Measurements from ENCODE around the gene PHF21A. TPM values are rescaled to one million over a fixed set of nuclear protein-coding genes. Genes with fewer than 3 reads are reported as not detected.

The PHF21A gene
- total and polyA plus RNA-seq, 4 donors = 12.0 to 84.0 (median 48.9) TPM

GRCh38 chr11:46106530-46107407 is 14.5 kb downstream of the PHF21A start:
- ATAC-seq (ENCODE audit: low FRiP score) (no peak), DNase-seq (no peak)
- Histone ChIP-seq H3K9me3 (ENCODE audit: control insufficient read depth, low read length) (no peaks in the 10 kb centered on the region), H3K4me1 (ENCODE audit: control insufficient read depth in 1 of 2, insufficient read depth in 2 of 2, low read length in 2 of 2) (peaks cover 2% of the 10 kb centered on the region in 2 donors), H3K27me3 (ENCODE audit: control insufficient read depth in 1 of 2, insufficient read depth in 2 of 2, low read length in 1 of 2) (no peaks in the 10 kb centered on the region), H3K4me3 (ENCODE audit: low read length in 2 of 2) (no peak overlapping the region), H3K36me3 (ENCODE audit: control insufficient read depth in 1 of 2, insufficient read depth in 2 of 2, low read length in 1 of 2) (no peaks in the 10 kb centered on the region), H3K27ac (ENCODE audit: low read depth in 1 of 2, low read length in 2 of 2) (no peak overlapping the region)
- intact Hi-C loops (cut with DNase I) = no loop called here
- 74 to 80% methylated on average over 5 of the region's 5 CpGs for WGBS, 2 donors

GRCh38 chr11:46105926-46106325 is 15.3 kb downstream of the PHF21A start:
- peaks cover 0 to 2% of the 10 kb centered on the region in 2 donors for H3K4me1 ChIP-seq (ENCODE audit: control insufficient read depth in 1 of 2, insufficient read depth in 2 of 2, low read length in 2 of 2)
- no peaks in the 10 kb centered on the region for H3K36me3 ChIP-seq (ENCODE audit: control insufficient read depth in 1 of 2, insufficient read depth in 2 of 2, low read length in 1 of 2)
- DNase-seq (no peak), ATAC-seq (ENCODE audit: low FRiP score) (no peak)
- H3K27ac ChIP-seq (ENCODE audit: low read depth in 1 of 2, low read length in 2 of 2) = no peak overlapping the region
- H3K9me3 ChIP-seq (ENCODE audit: control insufficient read depth, low read length) = no peaks in the 10 kb centered on the region
- intact Hi-C loops (cut with DNase I) = no loop called here
- 55 to 67% methylated on average over 2 of the region's 2 CpGs for WGBS, 2 donors
- no peak overlapping the region for H3K4me3 ChIP-seq (ENCODE audit: low read length in 2 of 2)
- no peaks in the 10 kb centered on the region for H3K27me3 ChIP-seq (ENCODE audit: control insufficient read depth in 1 of 2, insufficient read depth in 2 of 2, low read length in 1 of 2)

GRCh38 chr11:46105134-46105628 is 16.1 kb downstream of the PHF21A start:
- intact Hi-C loops (cut with DNase I) = no loop called here
- no peak for ATAC-seq (ENCODE audit: low FRiP score)
- Histone ChIP-seq H3K4me1 (ENCODE audit: control insufficient read depth in 1 of 2, insufficient read depth in 2 of 2, low read length in 2 of 2) (peaks cover 2 to 4% of the 10 kb centered on the region in 2 donors), H3K36me3 (ENCODE audit: control insufficient read depth in 1 of 2, insufficient read depth in 2 of 2, low read length in 1 of 2) (no peaks in the 10 kb centered on the region), H3K27me3 (ENCODE audit: control insufficient read depth in 1 of 2, insufficient read depth in 2 of 2, low read length in 1 of 2) (no peaks in the 10 kb centered on the region), H3K9me3 (ENCODE audit: control insufficient read depth, low read length) (no peaks in the 10 kb centered on the region), H3K4me3 (ENCODE audit: low read length in 2 of 2) (no peak overlapping the region), H3K27ac (ENCODE audit: low read depth in 1 of 2, low read length in 2 of 2) (no peak overlapping the region)
- no peak for DNase-seq
- 18 to 24% methylated on average over 6 of the region's 6 CpGs for WGBS, 2 donors

GRCh38 chr11:46102843-46103242 is 18.4 kb downstream of the PHF21A start:
- no peaks in the 10 kb centered on the region for H3K27me3 ChIP-seq (ENCODE audit: control insufficient read depth in 1 of 2, insufficient read depth in 2 of 2, low read length in 1 of 2)
- ATAC-seq (ENCODE audit: low FRiP score) = no peak
- no peak overlapping the region for H3K4me3 ChIP-seq (ENCODE audit: low read length in 2 of 2)
- WGBS, 2 donors = 65 to 77% methylated on average over 6 of the region's 6 CpGs
- no peaks in the 10 kb centered on the region for H3K9me3 ChIP-seq (ENCODE audit: control insufficient read depth, low read length)
- H3K4me1 ChIP-seq (ENCODE audit: control insufficient read depth in 1 of 2, insufficient read depth in 2 of 2, low read length in 2 of 2) = peaks cover 2 to 4% of the 10 kb centered on the region in 2 donors
- H3K36me3 ChIP-seq (ENCODE audit: control insufficient read depth in 1 of 2, insufficient read depth in 2 of 2, low read length in 1 of 2) = no peaks in the 10 kb centered on the region
- DNase-seq = no peak
- no peak overlapping the region for H3K27ac ChIP-seq (ENCODE audit: low read depth in 1 of 2, low read length in 2 of 2)
- intact Hi-C loops (cut with DNase I) = no loop called here

- intact Hi-C loops (cut with DNase I) = no loop called here
- WGBS, 2 donors = 87 to 89% methylated on average over 3 of the region's 3 CpGs
- ATAC-seq (ENCODE audit: low FRiP score) (no peak), DNase-seq (no peak)
- no peaks in the 10 kb centered on the region for H3K27me3 ChIP-seq (ENCODE audit: control insufficient read depth in 1 of 2, insufficient read depth in 2 of 2, low read length in 1 of 2)
- peaks cover 0 to 4% of the 10 kb centered on the region in 2 donors for H3K4me1 ChIP-seq (ENCODE audit: control insufficient read depth in 1 of 2, insufficient read depth in 2 of 2, low read length in 2 of 2)
- H3K4me3 ChIP-seq (ENCODE audit: low read length in 2 of 2) = no peak overlapping the region
- H3K9me3 ChIP-seq (ENCODE audit: control insufficient read depth, low read length) = no peaks in the 10 kb centered on the region
- H3K36me3 ChIP-seq (ENCODE audit: control insufficient read depth in 1 of 2, insufficient read depth in 2 of 2, low read length in 1 of 2) = no peaks in the 10 kb centered on the region
- no peak overlapping the region for H3K27ac ChIP-seq (ENCODE audit: low read depth in 1 of 2, low read length in 2 of 2)
Observed at GRCh38 chr11:46100670-46101069, 20.6 kb downstream of the PHF21A start.

- no peaks in the 10 kb centered on the region for H3K27me3 ChIP-seq (ENCODE audit: control insufficient read depth in 1 of 2, insufficient read depth in 2 of 2, low read length in 1 of 2)
- no peak overlapping the region for H3K27ac ChIP-seq (ENCODE audit: low read depth in 1 of 2, low read length in 2 of 2)
- DNase-seq (no peak), ATAC-seq (ENCODE audit: low FRiP score) (no peak)
- H3K4me1 ChIP-seq (ENCODE audit: control insufficient read depth in 1 of 2, insufficient read depth in 2 of 2, low read length in 2 of 2) = peaks cover 0 to 4% of the 10 kb centered on the region in 2 donors
- H3K9me3 ChIP-seq (ENCODE audit: control insufficient read depth, low read length) = no peaks in the 10 kb centered on the region
- intact Hi-C loops (cut with DNase I) = no loop called here
- H3K4me3 ChIP-seq (ENCODE audit: low read length in 2 of 2) = no peak overlapping the region
- H3K36me3 ChIP-seq (ENCODE audit: control insufficient read depth in 1 of 2, insufficient read depth in 2 of 2, low read length in 1 of 2) = no peaks in the 10 kb centered on the region
- WGBS, 2 donors = 43 to 50% methylated on average over 1 of the region's 1 CpG
Observed at GRCh38 chr11:46099963-46100316, 21.3 kb downstream of the PHF21A start.

GRCh38 chr11:46090375-46090774 is 30.9 kb downstream of the PHF21A start:
- peaks cover 0 to 2% of the 10 kb centered on the region in 2 donors for H3K4me1 ChIP-seq (ENCODE audit: control insufficient read depth in 1 of 2, insufficient read depth in 2 of 2, low read length in 2 of 2)
- H3K9me3 ChIP-seq (ENCODE audit: control insufficient read depth, low read length) = no peaks in the 10 kb centered on the region
- intact Hi-C loops (cut with DNase I) = no loop called here
- 92 to 94% methylated on average over 1 of the region's 1 CpG for WGBS, 2 donors
- ATAC-seq (ENCODE audit: low FRiP score) = no peak
- no peak for DNase-seq
- H3K27me3 ChIP-seq (ENCODE audit: control insufficient read depth in 1 of 2, insufficient read depth in 2 of 2, low read length in 1 of 2) = no peaks in the 10 kb centered on the region
- H3K4me3 ChIP-seq (ENCODE audit: low read length in 2 of 2) = no peak overlapping the region
- H3K36me3 ChIP-seq (ENCODE audit: control insufficient read depth in 1 of 2, insufficient read depth in 2 of 2, low read length in 1 of 2) = no peaks in the 10 kb centered on the region
- H3K27ac ChIP-seq (ENCODE audit: low read depth in 1 of 2, low read length in 2 of 2) = no peak overlapping the region

GRCh38 chr11:46079662-46080061 is 41.6 kb downstream of the PHF21A start:
- peaks cover 0 to 2% of the 10 kb centered on the region in 2 donors for H3K4me1 ChIP-seq (ENCODE audit: control insufficient read depth in 1 of 2, insufficient read depth in 2 of 2, low read length in 2 of 2)
- intact Hi-C loops (cut with DNase I) = no loop called here
- H3K36me3 ChIP-seq (ENCODE audit: control insufficient read depth in 1 of 2, insufficient read depth in 2 of 2, low read length in 1 of 2) = no peaks in the 10 kb centered on the region

GRCh38 chr11:46075928-46076327 is 45.3 kb downstream of the PHF21A start:
- Histone ChIP-seq H3K9me3 (ENCODE audit: control insufficient read depth, low read length) (no peaks in the 10 kb centered on the region), H3K27me3 (ENCODE audit: control insufficient read depth in 1 of 2, insufficient read depth in 2 of 2, low read length in 1 of 2) (no peaks in the 10 kb centered on the region), H3K36me3 (ENCODE audit: control insufficient read depth in 1 of 2, insufficient read depth in 2 of 2, low read length in 1 of 2) (no peaks in the 10 kb centered on the region), H3K4me1 (ENCODE audit: control insufficient read depth in 1 of 2, insufficient read depth in 2 of 2, low read length in 2 of 2) (peaks cover 0 to 4% of the 10 kb centered on the region in 2 donors), H3K27ac (ENCODE audit: low read depth in 1 of 2, low read length in 2 of 2) (no peak overlapping the region), H3K4me3 (ENCODE audit: low read length in 2 of 2) (no peak overlapping the region)
- intact Hi-C loops (cut with DNase I) = no loop called here
- 96 to 97% methylated on average over 2 of the region's 2 CpGs for WGBS, 2 donors
- no peak for DNase-seq
- ATAC-seq (ENCODE audit: low FRiP score) = no peak

More at GRCh38 chr11:46079662-46080061, 41.6 kb downstream of the PHF21A start:
- 92 to 95% methylated on average over 3 of the region's 3 CpGs for WGBS, 2 donors
- H3K9me3 ChIP-seq (ENCODE audit: control insufficient read depth, low read length) = no peaks in the 10 kb centered on the region
- no peak overlapping the region for H3K27ac ChIP-seq (ENCODE audit: low read depth in 1 of 2, low read length in 2 of 2)
- DNase-seq (no peak), ATAC-seq (ENCODE audit: low FRiP score) (no peak)
- no peaks in the 10 kb centered on the region for H3K27me3 ChIP-seq (ENCODE audit: control insufficient read depth in 1 of 2, insufficient read depth in 2 of 2, low read length in 1 of 2)
- no peak overlapping the region for H3K4me3 ChIP-seq (ENCODE audit: low read length in 2 of 2)
